ENCODE data around the gene HDDC3.

- no peak for TF ChIP-seq NFIC (IDR thresholded peaks at IDR 0.05; ENCODE audit: borderline replicate concordance)
- no peak for TF ChIP-seq CTCF (IDR thresholded peaks at IDR 0.05)
- no peak for TF ChIP-seq POLR2AphosphoS5 (IDR thresholded peaks at IDR 0.05; ENCODE audit: low read depth, low read length)
- TF ChIP-seq EP300 (IDR thresholded peaks at IDR 0.05; ENCODE audit: borderline replicate concordance in 1 of 2, low read depth in 1 of 2, low read length in 1 of 2): no peak
- TF ChIP-seq CHD2 (IDR thresholded peaks at IDR 0.05; ENCODE audit: low read length, partially characterized antibody): no peak
- TF ChIP-seq SMC3 (IDR thresholded peaks at IDR 0.05; ENCODE audit: low read depth, low read length): no peak
- no peak for TF ChIP-seq TAF1 (IDR thresholded peaks at IDR 0.05; ENCODE audit: borderline replicate concordance, low read depth, low read length)
- TF ChIP-seq USF1 (IDR thresholded peaks at IDR 0.05; ENCODE audit: borderline replicate concordance, low read depth): no peak
- no peak for TF ChIP-seq RAD21 (IDR thresholded peaks at IDR 0.05; ENCODE audit: low read length)
- TF ChIP-seq USF2 (IDR thresholded peaks at IDR 0.05; ENCODE audit: borderline replicate concordance, low read depth, low read length): no peak
- TF ChIP-seq MXI1 (IDR thresholded peaks at IDR 0.05; ENCODE audit: low read depth, low read length): no peak
- TF ChIP-seq REST (IDR thresholded peaks at IDR 0.05; ENCODE audit: low read depth, low read length): no peak
These were observed 29.7 kb upstream of the HDDC3 start for GRCh38 chr15:90962021-90962420.

All from SK-N-SH (cell line).